WTC11 (cell line): ENCODE measurements around the gene ARHGDIG. TPM values are rescaled to one million over a fixed set of nuclear protein-coding genes. Genes with fewer than 3 reads are reported as not detected.

ENCODE experiments used
- ATAC-seq: fragments of 200-7000 bp; cut with Tn5 transposase; 2 replicates; pipeline ENCODE4 v1.10.0; 2021; ENCODE audit warnings: mild to moderate bottlenecking, moderate library complexity
- CTCF ChIA-PET: fragments of 300-600 bp; sonication (Branson Sonifier 250); formaldehyde crosslinking; loops from one replicate; lab custom pipeline; 2021; ENCODE audit warnings: antibody characterized with exemption; lab: Charles Lee
- POLR2A ChIA-PET: fragments of 350-600 bp; sonication (Branson Sonifier 250); formaldehyde crosslinking; loops from one replicate; lab custom pipeline; 2021; ENCODE audit warnings: antibody characterized with exemption; lab: Charles Lee
- DNase-seq: peaks from one replicate; pipeline ENCODE4 v3.0.0; 2021; ENCODE audit warnings: low spot score
- H3K27ac Mint-ChIP-seq: 2 replicates; pipeline ENCODE4 v1.8.0; 2021; ENCODE audit warnings: mixed read lengths
- H3K27me3 Mint-ChIP-seq: 2 replicates; pipeline ENCODE4 v1.8.0; 2021; ENCODE audit warnings: low read depth, mild to moderate bottlenecking, moderate library complexity, mixed read lengths
- H3K36me3 Mint-ChIP-seq: 2 replicates; pipeline ENCODE4 v1.8.0; 2021; ENCODE audit warnings: mixed read lengths
- H3K4me1 Mint-ChIP-seq: 2 replicates; pipeline ENCODE4 v1.8.0; 2022; ENCODE audit warnings: mixed read lengths
- H3K4me3 Mint-ChIP-seq: 2 replicates; pipeline ENCODE4 v1.8.0; 2021; ENCODE audit warnings: mild to moderate bottlenecking, moderate library complexity, mixed read lengths
- H3K9me3 Mint-ChIP-seq: 2 replicates; pipeline ENCODE4 v1.8.0; 2021; ENCODE audit warnings: mixed read lengths
- CREM ChIP-seq: sonication (generic); formaldehyde crosslinking; IDR thresholded peaks from 2 replicates; pipeline ENCODE4 v1.8.1; 2022; ENCODE audit warnings: mild to moderate bottlenecking, missing genetic modification reagents, moderate library complexity
- GABPB1 ChIP-seq: sonication (generic); formaldehyde crosslinking; IDR thresholded peaks from 2 replicates; pipeline ENCODE4 v1.8.1; 2023; ENCODE audit warnings: mild to moderate bottlenecking, missing genetic modification reagents
- GTF2I ChIP-seq: fragments of 250-450 bp; sonication (Bioruptor Pico); conservative IDR thresholded peaks from 2 replicates; pipeline ENCODE4 v1.4.0; 2021; ENCODE audit warnings: mild to moderate bottlenecking
- NFATC4 ChIP-seq: fragments of 250-450 bp; sonication (Bioruptor Pico); IDR thresholded peaks from 2 replicates; pipeline ENCODE4 v1.9.0; 2021; ENCODE audit warnings: mild to moderate bottlenecking
- NFYB ChIP-seq: sonication (generic); formaldehyde crosslinking; conservative IDR thresholded peaks from 2 replicates; pipeline ENCODE4 v1.8.0; 2022; ENCODE audit warnings: low read depth, missing genetic modification reagents
- NR1H2 ChIP-seq: sonication (generic); formaldehyde crosslinking; IDR thresholded peaks from 2 replicates; pipeline ENCODE4 v1.9.0; 2021; ENCODE audit warnings: mild to moderate bottlenecking, moderate library complexity, missing genetic modification reagents
- OVOL2 ChIP-seq: fragments of 250-450 bp; sonication (Bioruptor Pico); IDR thresholded peaks from 2 replicates; pipeline ENCODE4 v1.9.0; 2021; ENCODE audit warnings: mild to moderate bottlenecking, borderline replicate concordance
- TEAD1 ChIP-seq: sonication (generic); formaldehyde crosslinking; IDR thresholded peaks from 2 replicates; pipeline ENCODE4 v1.8.0; 2022; ENCODE audit warnings: mild to moderate bottlenecking, missing genetic modification reagents
- TP53 ChIP-seq: sonication (generic); formaldehyde crosslinking; IDR thresholded peaks from 2 replicates; pipeline ENCODE4 v1.8.1; 2023; ENCODE audit warnings: mild to moderate bottlenecking, missing genetic modification reagents
- ZBTB21 ChIP-seq: sonication (generic); formaldehyde crosslinking; IDR thresholded peaks from 2 replicates; pipeline ENCODE4 v1.8.1; 2023; ENCODE audit warnings: mild to moderate bottlenecking, missing genetic modification reagents, borderline replicate concordance
- ZNF138 ChIP-seq: sonication (generic); formaldehyde crosslinking; conservative IDR thresholded peaks from 2 replicates; pipeline ENCODE4 v1.8.1; 2022; ENCODE audit warnings: mild to moderate bottlenecking, moderate library complexity, missing genetic modification reagents
- ZNF317 ChIP-seq: sonication (generic); formaldehyde crosslinking; IDR thresholded peaks from 2 replicates; pipeline ENCODE4 v1.8.1; 2023; ENCODE audit warnings: low read depth, mild to moderate bottlenecking, moderate library complexity, missing genetic modification reagents, borderline replicate concordance
- total RNA-seq: library from RNA; stranded (reverse); gene quantifications from 3 replicates; pipeline ENCODE4 v1.2.3, GENCODE V29; 2021
- TF ChIP-seq, protein P1 (sequence below): fragments of 250-450 bp; sonication (Bioruptor Pico); IDR thresholded peaks from 2 replicates; pipeline ENCODE4 v1.9.0; 2021; ENCODE audit warnings: mild to moderate bottlenecking
- TF ChIP-seq, protein P2 (sequence below): fragments of 250-450 bp; sonication (Bioruptor Pico); IDR thresholded peaks from 2 replicates; pipeline ENCODE4 v1.9.0; 2021; ENCODE audit warnings: moderate library complexity, mild to moderate bottlenecking, inconsistent platforms, borderline replicate concordance
- TF ChIP-seq, protein P3 (sequence below): sonication (generic); formaldehyde crosslinking; IDR thresholded peaks from 2 replicates; pipeline ENCODE4 v1.8.1; 2022; ENCODE audit warnings: low read depth, mild to moderate bottlenecking, moderate library complexity, missing genetic modification reagents, borderline replicate concordance
- TF ChIP-seq, protein P4 (sequence below): sonication (generic); formaldehyde crosslinking; IDR thresholded peaks from 2 replicates; pipeline ENCODE4 v1.8.1; 2022; ENCODE audit warnings: low read depth, missing genetic modification reagents, borderline replicate concordance
- TF ChIP-seq, protein P5 (sequence below): sonication (generic); formaldehyde crosslinking; IDR thresholded peaks from 2 replicates; pipeline ENCODE4 v1.8.0; 2023; ENCODE audit warnings: mild to moderate bottlenecking, missing genetic modification reagents
- TF ChIP-seq, protein P6 (sequence below): sonication (generic); formaldehyde crosslinking; conservative IDR thresholded peaks from 2 replicates; pipeline ENCODE4 v1.8.1; 2022; ENCODE audit warnings: mild to moderate bottlenecking, missing genetic modification reagents
- TF ChIP-seq, protein P7 (sequence below): sonication (generic); formaldehyde crosslinking; IDR thresholded peaks from 2 replicates; pipeline ENCODE4 v1.8.0; 2023; ENCODE audit warnings: missing genetic modification reagents
- TF ChIP-seq, protein P8 (sequence below): sonication (generic); formaldehyde crosslinking; IDR thresholded peaks from 2 replicates; pipeline ENCODE4 v1.8.0; 2022; ENCODE audit warnings: missing genetic modification reagents
- TF ChIP-seq, protein P9 (sequence below): sonication (generic); formaldehyde crosslinking; IDR thresholded peaks from 2 replicates; pipeline ENCODE4 v1.8.1; 2022; ENCODE audit warnings: missing genetic modification reagents, borderline replicate concordance

Gene ARHGDIG
- total RNA-seq, 1 experiment from 2014 or later: 4.0 TPM

DNA sequence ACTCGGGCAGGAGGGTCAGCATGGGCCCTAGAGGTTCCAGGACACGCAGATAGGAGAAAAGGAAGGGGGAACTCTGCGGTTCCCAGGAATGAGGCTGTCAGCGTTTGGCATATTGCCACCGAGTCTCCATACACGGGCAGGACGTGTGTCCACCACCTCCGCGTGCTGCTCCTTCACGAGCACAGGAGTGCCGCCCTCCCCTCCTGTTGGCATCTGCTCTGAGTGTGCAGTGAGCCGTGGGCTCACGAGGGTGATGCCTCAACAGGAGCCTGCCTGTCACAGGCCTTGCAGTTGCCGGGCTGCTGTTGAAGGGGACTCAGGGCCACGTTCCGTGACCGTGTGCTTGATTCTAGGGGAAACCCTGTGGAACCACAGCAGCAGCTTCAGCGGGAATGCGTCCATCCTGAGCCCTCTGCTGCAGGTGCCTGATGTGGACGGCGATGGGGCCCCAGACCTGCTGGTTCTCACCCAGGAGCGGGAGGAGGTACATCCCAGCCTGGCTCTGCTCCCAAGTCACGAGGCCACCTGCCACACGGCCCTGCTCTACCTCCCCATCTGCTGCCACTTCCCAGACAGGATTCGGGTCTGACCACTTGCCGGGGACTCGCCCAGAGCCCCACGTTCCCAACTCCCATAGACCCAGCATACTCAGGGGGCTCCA lies 19.2 kb upstream of the ARHGDIG start:
- H3K4me3 Mint-ChIP-seq: no peak overlapping the region
- ATAC-seq (no peak), DNase-seq (no peak)
- peaks cover 14% of the 10 kb centered on the region for H3K36me3 Mint-ChIP-seq
- ChIA-PET POLR2A (no interaction called here), CTCF (no interaction called here)
- no peaks in the 10 kb centered on the region for H3K27me3 Mint-ChIP-seq
- no peak overlapping the region for H3K27ac Mint-ChIP-seq
- no peaks in the 10 kb centered on the region for H3K9me3 Mint-ChIP-seq
- TF ChIP-seq, protein P1, sequence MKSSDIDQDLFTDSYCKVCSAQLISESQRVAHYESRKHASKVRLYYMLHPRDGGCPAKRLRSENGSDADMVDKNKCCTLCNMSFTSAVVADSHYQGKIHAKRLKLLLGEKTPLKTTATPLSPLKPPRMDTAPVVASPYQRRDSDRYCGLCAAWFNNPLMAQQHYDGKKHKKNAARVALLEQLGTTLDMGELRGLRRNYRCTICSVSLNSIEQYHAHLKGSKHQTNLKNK: no peak
- no peak for TF ChIP-seq ZNF138
- TF ChIP-seq, protein P2, sequence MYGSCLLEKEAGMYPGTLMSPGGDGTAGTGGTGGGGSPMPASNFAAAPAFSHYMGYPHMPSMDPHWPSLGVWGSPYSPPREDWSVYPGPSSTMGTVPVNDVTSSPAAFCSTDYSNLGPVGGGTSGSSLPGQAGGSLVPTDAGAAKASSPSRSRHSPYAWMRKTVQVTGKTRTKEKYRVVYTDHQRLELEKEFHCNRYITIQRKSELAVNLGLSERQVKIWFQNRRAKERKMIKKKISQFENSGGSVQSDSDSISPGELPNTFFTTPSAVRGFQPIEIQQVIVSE: no peak
- no peak for TF ChIP-seq CREM (CRISPR knock-in tag)
- TF ChIP-seq, protein P3, sequence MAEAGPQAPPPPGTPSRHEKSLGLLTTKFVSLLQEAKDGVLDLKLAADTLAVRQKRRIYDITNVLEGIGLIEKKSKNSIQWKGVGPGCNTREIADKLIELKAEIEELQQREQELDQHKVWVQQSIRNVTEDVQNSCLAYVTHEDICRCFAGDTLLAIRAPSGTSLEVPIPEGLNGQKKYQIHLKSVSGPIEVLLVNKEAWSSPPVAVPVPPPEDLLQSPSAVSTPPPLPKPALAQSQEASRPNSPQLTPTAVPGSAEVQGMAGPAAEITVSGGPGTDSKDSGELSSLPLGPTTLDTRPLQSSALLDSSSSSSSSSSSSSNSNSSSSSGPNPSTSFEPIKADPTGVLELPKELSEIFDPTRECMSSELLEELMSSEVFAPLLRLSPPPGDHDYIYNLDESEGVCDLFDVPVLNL: no peak
- no peak for TF ChIP-seq NFATC4
- no peak for TF ChIP-seq ZNF317 (CRISPR knock-in tag)
- no peak for TF ChIP-seq TEAD1 (CRISPR knock-in tag)
- no peak for TF ChIP-seq GTF2I (CRISPR knock-in tag)
- TF ChIP-seq GABPB1 (CRISPR knock-in tag): no peak
- TF ChIP-seq, protein P4, sequence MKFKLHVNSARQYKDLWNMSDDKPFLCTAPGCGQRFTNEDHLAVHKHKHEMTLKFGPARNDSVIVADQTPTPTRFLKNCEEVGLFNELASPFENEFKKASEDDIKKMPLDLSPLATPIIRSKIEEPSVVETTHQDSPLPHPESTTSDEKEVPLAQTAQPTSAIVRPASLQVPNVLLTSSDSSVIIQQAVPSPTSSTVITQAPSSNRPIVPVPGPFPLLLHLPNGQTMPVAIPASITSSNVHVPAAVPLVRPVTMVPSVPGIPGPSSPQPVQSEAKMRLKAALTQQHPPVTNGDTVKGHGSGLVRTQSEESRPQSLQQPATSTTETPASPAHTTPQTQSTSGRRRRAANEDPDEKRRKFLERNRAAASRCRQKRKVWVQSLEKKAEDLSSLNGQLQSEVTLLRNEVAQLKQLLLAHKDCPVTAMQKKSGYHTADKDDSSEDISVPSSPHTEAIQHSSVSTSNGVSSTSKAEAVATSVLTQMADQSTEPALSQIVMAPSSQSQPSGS (CRISPR knock-in tag): no peak
- no peak for TF ChIP-seq OVOL2 (CRISPR knock-in tag)
- TF ChIP-seq TP53 (CRISPR knock-in tag): no peak
- TF ChIP-seq NR1H2: no peak
- TF ChIP-seq, protein P5, sequence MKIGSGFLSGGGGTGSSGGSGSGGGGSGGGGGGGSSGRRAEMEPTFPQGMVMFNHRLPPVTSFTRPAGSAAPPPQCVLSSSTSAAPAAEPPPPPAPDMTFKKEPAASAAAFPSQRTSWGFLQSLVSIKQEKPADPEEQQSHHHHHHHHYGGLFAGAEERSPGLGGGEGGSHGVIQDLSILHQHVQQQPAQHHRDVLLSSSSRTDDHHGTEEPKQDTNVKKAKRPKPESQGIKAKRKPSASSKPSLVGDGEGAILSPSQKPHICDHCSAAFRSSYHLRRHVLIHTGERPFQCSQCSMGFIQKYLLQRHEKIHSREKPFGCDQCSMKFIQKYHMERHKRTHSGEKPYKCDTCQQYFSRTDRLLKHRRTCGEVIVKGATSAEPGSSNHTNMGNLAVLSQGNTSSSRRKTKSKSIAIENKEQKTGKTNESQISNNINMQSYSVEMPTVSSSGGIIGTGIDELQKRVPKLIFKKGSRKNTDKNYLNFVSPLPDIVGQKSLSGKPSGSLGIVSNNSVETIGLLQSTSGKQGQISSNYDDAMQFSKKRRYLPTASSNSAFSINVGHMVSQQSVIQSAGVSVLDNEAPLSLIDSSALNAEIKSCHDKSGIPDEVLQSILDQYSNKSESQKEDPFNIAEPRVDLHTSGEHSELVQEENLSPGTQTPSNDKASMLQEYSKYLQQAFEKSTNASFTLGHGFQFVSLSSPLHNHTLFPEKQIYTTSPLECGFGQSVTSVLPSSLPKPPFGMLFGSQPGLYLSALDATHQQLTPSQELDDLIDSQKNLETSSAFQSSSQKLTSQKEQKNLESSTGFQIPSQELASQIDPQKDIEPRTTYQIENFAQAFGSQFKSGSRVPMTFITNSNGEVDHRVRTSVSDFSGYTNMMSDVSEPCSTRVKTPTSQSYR (CRISPR knock-in tag): no peak
- TF ChIP-seq, protein P6, sequence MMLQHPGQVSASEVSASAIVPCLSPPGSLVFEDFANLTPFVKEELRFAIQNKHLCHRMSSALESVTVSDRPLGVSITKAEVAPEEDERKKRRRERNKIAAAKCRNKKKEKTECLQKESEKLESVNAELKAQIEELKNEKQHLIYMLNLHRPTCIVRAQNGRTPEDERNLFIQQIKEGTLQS (CRISPR knock-in tag): no peak
- no peaks in the 10 kb centered on the region for H3K4me1 Mint-ChIP-seq

DNA sequence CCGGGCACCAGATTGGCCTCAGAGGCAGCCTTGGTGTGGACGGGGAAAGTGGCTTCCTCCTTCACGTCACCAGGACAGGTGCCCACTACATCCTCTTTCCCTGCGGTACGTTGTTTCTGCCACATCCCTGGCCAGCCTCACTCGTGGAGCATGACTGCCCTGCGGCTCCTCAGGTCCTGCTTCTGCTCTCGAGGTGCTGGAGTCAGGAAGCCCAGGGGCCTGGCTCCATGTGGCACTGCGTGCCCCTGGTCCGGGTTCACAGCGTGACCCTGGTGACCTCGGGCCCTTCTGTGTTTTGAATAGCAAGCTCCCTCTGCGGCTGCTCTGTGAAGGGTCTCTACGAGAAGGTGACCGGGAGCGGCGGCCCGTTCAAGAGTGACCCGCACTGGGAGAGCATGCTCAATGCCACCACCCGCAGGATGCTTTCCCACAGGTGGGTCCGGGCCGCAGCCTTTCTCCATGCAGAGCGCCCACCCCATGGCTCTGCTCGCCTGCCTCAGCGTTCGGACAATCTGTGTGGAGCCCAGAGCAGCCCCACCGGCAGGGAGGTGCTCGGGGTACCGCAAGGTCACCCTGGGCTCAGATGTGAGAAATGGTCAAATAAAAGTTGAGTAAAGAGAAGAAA lies 18.2 kb upstream of the ARHGDIG start:
- Mint-ChIP-seq H3K9me3 (no peaks in the 10 kb centered on the region), H3K4me1 (no peaks in the 10 kb centered on the region), H3K27ac (no peak overlapping the region; the same call in 1 of the 2 replicates), H3K27me3 (no peaks in the 10 kb centered on the region), H3K4me3 (no peak overlapping the region), H3K36me3 (peaks cover 13% of the 10 kb centered on the region)
- ChIA-PET POLR2A (no interaction called here), CTCF (interaction anchor here (0.5 kb wide), 1 partner anchor 59 kb away, joined by 3 read pairs; no protein-coding TSS in a partner anchor)
- no peak for TF ChIP-seq ZBTB21 (CRISPR knock-in tag)
- TF ChIP-seq, protein P7, sequence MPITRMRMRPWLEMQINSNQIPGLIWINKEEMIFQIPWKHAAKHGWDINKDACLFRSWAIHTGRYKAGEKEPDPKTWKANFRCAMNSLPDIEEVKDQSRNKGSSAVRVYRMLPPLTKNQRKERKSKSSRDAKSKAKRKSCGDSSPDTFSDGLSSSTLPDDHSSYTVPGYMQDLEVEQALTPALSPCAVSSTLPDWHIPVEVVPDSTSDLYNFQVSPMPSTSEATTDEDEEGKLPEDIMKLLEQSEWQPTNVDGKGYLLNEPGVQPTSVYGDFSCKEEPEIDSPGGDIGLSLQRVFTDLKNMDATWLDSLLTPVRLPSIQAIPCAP (CRISPR knock-in tag): no peak
- TF ChIP-seq TP53 (CRISPR knock-in tag): no peak
- TF ChIP-seq, protein P8, sequence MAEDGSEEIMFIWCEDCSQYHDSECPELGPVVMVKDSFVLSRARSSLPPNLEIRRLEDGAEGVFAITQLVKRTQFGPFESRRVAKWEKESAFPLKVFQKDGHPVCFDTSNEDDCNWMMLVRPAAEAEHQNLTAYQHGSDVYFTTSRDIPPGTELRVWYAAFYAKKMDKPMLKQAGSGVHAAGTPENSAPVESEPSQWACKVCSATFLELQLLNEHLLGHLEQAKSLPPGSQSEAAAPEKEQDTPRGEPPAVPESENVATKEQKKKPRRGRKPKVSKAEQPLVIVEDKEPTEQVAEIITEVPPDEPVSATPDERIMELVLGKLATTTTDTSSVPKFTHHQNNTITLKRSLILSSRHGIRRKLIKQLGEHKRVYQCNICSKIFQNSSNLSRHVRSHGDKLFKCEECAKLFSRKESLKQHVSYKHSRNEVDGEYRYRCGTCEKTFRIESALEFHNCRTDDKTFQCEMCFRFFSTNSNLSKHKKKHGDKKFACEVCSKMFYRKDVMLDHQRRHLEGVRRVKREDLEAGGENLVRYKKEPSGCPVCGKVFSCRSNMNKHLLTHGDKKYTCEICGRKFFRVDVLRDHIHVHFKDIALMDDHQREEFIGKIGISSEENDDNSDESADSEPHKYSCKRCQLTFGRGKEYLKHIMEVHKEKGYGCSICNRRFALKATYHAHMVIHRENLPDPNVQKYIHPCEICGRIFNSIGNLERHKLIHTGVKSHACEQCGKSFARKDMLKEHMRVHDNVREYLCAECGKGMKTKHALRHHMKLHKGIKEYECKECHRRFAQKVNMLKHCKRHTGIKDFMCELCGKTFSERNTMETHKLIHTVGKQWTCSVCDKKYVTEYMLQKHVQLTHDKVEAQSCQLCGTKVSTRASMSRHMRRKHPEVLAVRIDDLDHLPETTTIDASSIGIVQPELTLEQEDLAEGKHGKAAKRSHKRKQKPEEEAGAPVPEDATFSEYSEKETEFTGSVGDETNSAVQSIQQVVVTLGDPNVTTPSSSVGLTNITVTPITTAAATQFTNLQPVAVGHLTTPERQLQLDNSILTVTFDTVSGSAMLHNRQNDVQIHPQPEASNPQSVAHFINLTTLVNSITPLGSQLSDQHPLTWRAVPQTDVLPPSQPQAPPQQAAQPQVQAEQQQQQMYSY (CRISPR knock-in tag): no peak
- no peak for TF ChIP-seq NFYB (CRISPR knock-in tag)
- TF ChIP-seq, protein P9, sequence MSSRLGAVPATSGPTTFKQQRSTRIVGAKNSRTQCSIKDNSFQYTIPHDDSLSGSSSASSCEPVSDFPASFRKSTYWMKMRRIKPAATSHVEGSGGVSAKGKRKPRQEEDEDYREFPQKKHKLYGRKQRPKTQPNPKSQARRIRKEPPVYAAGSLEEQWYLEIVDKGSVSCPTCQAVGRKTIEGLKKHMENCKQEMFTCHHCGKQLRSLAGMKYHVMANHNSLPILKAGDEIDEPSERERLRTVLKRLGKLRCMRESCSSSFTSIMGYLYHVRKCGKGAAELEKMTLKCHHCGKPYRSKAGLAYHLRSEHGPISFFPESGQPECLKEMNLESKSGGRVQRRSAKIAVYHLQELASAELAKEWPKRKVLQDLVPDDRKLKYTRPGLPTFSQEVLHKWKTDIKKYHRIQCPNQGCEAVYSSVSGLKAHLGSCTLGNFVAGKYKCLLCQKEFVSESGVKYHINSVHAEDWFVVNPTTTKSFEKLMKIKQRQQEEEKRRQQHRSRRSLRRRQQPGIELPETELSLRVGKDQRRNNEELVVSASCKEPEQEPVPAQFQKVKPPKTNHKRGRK (CRISPR knock-in tag): no peak
- no peak for DNase-seq
- ATAC-seq: no peak
